ENCODE data around the gene CLCN2.

Gene CLCN2

DNA sequence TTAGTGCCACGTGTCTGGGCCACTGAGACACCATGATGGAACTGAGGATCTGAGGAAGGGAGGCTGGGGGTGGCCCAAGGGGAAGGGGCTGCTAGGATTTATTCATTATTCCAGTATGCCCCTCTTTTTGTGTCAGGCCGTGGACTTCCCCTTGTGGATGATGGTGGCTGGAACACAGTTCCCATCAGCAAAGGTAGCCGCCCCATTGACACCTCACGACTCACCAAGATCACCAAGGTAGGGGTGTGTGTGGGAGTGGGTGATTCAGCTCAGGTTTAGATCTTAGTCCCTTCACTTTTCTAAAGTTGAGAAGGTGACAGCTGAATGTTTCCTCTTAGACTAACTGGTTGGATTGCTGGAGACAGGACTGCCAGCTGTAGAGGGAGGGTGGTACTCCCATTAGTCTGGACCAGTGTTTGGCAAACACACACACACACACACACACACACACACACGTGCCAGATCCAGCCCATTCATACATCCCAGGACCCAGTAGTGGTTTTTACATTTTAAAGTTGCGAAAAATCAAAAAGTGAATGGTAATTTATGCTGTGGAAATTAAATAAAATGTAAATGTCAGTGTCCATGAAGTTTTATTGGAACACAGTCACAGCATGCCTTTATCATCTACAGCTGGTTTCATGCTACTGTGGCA is 35.6 kb downstream of the CLCN2 start:
- no peaks in the 10 kb centered on the region for H3K9me3 ChIP-seq (ENCODE audit: control insufficient read depth, low read depth, low read length)

DNA sequence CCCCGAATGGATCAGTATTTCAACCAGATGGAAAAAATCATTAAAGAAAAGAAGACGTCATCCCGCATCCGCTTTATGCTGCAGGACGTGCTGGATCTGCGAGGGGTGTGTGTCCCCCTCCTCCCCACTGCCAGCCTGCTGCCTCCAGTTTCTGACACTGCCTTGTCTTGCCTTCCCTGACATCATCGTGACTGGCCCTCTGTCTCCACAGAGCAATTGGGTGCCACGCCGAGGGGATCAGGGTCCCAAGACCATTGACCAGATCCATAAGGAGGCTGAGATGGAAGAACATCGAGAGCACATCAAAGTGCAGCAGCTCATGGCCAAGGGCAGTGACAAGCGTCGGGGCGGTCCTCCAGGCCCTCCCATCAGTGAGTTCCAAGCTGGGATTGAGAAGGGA is 36.1 kb downstream of the CLCN2 start:
- Histone ChIP-seq H3K4me3 (ENCODE audit: low read length) (no peak overlapping the region), H3K27me3 (ENCODE audit: control insufficient read depth, insufficient read depth, low read length) (no peaks in the 10 kb centered on the region), H3K36me3 (ENCODE audit: control insufficient read depth, low read depth, low read length) (peaks cover 99% of the 10 kb centered on the region), H3K27ac (ENCODE audit: low read length) (no peak overlapping the region), H3K4me1 (ENCODE audit: control insufficient read depth, low read depth, low read length) (no peaks in the 10 kb centered on the region), H3K9me3 (ENCODE audit: control insufficient read depth, low read depth, low read length) (no peaks in the 10 kb centered on the region), H3K9ac (ENCODE audit: low read length) (no peak overlapping the region)

More for the DNA sequence above, 35.6 kb downstream of the CLCN2 start:
- H3K4me3 ChIP-seq (ENCODE audit: low read length), result no peak overlapping the region
- H3K9ac ChIP-seq (ENCODE audit: low read length), result no peak overlapping the region
- peaks cover 96% of the 10 kb centered on the region for H3K36me3 ChIP-seq (ENCODE audit: control insufficient read depth, low read depth, low read length)
- no peaks in the 10 kb centered on the region for H3K27me3 ChIP-seq (ENCODE audit: control insufficient read depth, insufficient read depth, low read length)
- no peak overlapping the region for H3K27ac ChIP-seq (ENCODE audit: low read length)
- H3K4me1 ChIP-seq (ENCODE audit: control insufficient read depth, low read depth, low read length), result no peaks in the 10 kb centered on the region

DNA sequence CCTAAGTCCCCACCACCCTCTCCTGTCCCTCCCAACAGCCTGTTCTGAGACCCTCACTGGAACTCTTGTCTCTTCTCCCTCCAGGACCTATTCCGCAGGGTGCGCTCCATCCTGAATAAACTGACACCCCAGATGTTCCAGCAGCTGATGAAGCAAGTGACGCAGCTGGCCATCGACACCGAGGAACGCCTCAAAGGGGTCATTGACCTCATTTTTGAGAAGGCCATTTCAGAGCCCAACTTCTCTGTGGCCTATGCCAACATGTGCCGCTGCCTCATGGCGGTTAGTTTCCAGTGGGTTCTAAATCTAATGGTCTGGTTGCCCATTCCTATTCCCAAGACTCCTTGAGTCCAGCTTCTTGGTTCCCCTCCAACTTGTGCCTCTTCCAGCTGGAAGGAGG is 37.7 kb downstream of the CLCN2 start:
- H3K9me3 ChIP-seq (ENCODE audit: control insufficient read depth, low read depth, low read length), result no peaks in the 10 kb centered on the region
- peaks cover 97% of the 10 kb centered on the region for H3K36me3 ChIP-seq (ENCODE audit: control insufficient read depth, low read depth, low read length)
- H3K9ac ChIP-seq (ENCODE audit: low read length), result no peak overlapping the region
- no peak overlapping the region for H3K27ac ChIP-seq (ENCODE audit: low read length)
- no peaks in the 10 kb centered on the region for H3K4me1 ChIP-seq (ENCODE audit: control insufficient read depth, low read depth, low read length)
- no peaks in the 10 kb centered on the region for H3K27me3 ChIP-seq (ENCODE audit: control insufficient read depth, insufficient read depth, low read length)
- no peak overlapping the region for H3K4me3 ChIP-seq (ENCODE audit: low read length)

DNA sequence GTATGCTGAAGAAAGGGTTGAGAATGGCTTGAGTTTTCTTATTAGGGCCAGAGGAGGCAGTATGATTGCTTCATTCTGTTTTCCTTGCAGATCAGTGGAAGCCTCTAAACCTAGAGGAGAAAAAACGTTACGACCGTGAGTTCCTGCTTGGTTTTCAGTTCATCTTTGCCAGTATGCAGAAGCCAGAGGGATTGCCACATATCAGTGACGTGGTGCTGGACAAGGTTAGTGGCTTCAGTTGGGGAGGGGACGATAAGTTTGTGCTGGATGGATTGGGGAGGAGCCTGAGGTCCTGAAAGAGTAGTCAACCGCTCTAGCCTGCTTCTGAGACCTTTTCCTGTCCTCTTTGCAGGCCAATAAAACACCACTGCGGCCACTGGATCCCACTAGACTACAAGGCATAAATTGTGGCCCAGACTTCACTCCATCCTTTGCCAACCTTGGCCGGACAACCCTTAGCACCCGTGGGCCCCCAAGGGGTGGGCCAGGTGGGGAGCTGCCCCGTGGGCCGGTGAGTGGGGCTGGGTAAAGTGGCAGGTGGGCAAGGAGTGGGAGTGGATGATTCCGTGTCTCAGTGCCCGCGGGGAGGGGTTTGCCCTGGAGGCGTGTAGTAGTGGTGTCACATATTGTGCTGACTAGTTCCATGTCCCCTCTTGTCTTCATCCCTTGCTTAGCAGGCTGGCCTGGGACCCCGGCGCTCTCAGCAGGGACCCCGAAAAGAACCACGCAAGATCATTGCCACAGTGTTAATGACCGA is 38.5 kb downstream of the CLCN2 start:
- no peaks in the 10 kb centered on the region for H3K9me3 ChIP-seq (ENCODE audit: control insufficient read depth, low read depth, low read length)
- no peak overlapping the region for H3K27ac ChIP-seq (ENCODE audit: low read length)
- H3K4me1 ChIP-seq (ENCODE audit: control insufficient read depth, low read depth, low read length), result no peaks in the 10 kb centered on the region
- H3K4me3 ChIP-seq (ENCODE audit: low read length), result no peak overlapping the region
- H3K9ac ChIP-seq (ENCODE audit: low read length), result no peak overlapping the region
- H3K27me3 ChIP-seq (ENCODE audit: control insufficient read depth, insufficient read depth, low read length), result no peaks in the 10 kb centered on the region
- peaks cover 93% of the 10 kb centered on the region for H3K36me3 ChIP-seq (ENCODE audit: control insufficient read depth, low read depth, low read length)

DNA sequence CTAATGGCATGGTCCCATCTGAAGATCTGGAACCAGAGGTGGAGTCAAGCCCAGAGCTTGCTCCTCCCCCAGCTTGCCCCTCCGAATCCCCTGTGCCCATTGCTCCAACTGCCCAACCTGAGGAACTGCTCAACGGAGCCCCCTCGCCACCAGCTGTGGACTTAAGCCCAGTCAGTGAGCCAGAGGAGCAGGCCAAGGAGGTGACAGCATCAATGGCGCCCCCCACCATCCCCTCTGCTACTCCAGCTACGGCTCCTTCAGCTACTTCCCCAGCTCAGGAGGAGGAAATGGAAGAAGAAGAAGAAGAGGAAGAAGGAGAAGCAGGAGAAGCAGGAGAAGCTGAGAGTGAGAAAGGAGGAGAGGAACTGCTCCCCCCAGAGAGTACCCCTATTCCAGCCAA is 39.7 kb downstream of the CLCN2 start:
- Histone ChIP-seq H3K4me1 (ENCODE audit: control insufficient read depth, low read depth, low read length) (no peaks in the 10 kb centered on the region), H3K27ac (ENCODE audit: low read length) (no peak overlapping the region), H3K36me3 (ENCODE audit: control insufficient read depth, low read depth, low read length) (peaks cover 92% of the 10 kb centered on the region), H3K9ac (ENCODE audit: low read length) (no peak overlapping the region), H3K4me3 (ENCODE audit: low read length) (no peak overlapping the region), H3K27me3 (ENCODE audit: control insufficient read depth, insufficient read depth, low read length) (no peaks in the 10 kb centered on the region), H3K9me3 (ENCODE audit: control insufficient read depth, low read depth, low read length) (no peaks in the 10 kb centered on the region)

DNA sequence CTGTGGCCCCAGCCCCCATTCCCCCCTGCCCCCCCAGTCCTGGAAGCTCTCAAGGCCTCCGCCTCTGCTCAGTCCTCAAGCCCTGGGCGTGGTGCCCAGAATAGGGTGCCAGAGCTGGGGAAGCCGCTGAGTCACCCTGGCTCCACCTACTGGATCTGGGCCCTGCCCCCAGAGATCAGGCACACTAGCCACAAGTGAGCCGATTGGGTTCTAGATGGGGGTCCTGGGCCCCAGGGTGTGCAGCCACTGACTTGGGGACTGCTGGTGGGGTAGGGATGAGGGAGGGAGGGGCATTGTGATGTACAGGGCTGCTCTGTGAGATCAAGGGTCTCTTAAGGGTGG is 41.3 kb downstream of the CLCN2 start:
- no peaks in the 10 kb centered on the region for H3K27me3 ChIP-seq (ENCODE audit: control insufficient read depth, insufficient read depth, low read length)
- no peak overlapping the region for H3K27ac ChIP-seq (ENCODE audit: low read length)
- H3K4me3 ChIP-seq (ENCODE audit: low read length), result no peak overlapping the region
- no peak overlapping the region for H3K9ac ChIP-seq (ENCODE audit: low read length)
- H3K4me1 ChIP-seq (ENCODE audit: control insufficient read depth, low read depth, low read length), result peaks cover 3% of the 10 kb centered on the region
- no peaks in the 10 kb centered on the region for H3K9me3 ChIP-seq (ENCODE audit: control insufficient read depth, low read depth, low read length)
- peaks cover 79% of the 10 kb centered on the region for H3K36me3 ChIP-seq (ENCODE audit: control insufficient read depth, low read depth, low read length)

DNA sequence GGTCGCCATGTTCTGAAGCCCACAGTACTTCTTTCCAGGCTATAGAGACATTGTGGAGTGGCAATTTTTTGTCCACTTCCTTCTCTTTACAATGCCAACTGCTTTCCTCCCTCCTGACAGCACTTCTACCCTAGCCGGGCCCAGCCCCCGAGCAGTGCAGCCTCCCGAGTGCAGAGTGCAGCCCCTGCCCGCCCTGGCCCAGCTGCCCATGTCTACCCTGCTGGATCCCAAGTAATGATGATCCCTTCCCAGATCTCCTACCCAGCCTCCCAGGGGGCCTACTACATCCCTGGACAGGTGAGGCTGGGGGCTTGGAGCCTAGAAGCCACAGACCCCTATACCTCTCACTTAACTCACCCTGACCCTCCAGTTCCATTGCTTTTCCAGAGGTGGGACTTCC is 44.2 kb downstream of the CLCN2 start:
- H3K9ac ChIP-seq (ENCODE audit: low read length), result no peak overlapping the region
- H3K4me1 ChIP-seq (ENCODE audit: control insufficient read depth, low read depth, low read length), result peaks cover 3% of the 10 kb centered on the region
- no peak overlapping the region for H3K27ac ChIP-seq (ENCODE audit: low read length)
- peaks cover 50% of the 10 kb centered on the region for H3K36me3 ChIP-seq (ENCODE audit: control insufficient read depth, low read depth, low read length)
- no peaks in the 10 kb centered on the region for H3K27me3 ChIP-seq (ENCODE audit: control insufficient read depth, insufficient read depth, low read length)
- no peaks in the 10 kb centered on the region for H3K9me3 ChIP-seq (ENCODE audit: control insufficient read depth, low read depth, low read length)
- no peak overlapping the region for H3K4me3 ChIP-seq (ENCODE audit: low read length)

DNA sequence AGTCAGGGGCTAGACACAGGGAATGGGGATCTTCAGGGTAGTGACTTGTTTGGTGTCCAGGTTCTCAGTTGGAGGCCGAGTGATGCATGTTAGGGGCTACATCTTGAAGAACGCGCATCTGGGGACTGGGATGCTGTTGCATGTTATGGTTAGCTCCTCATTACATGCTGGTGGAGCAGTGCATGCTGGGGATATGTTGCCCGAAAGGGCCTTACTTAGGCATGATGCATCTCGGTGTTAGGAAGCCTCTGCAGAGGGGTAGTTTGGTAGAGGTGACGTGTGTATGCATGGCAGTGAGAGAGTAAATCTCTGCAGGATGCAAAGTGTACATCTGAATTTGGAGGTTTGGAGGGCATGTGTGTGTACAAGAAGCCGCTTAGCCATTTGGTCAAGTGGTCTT is 44.6 kb downstream of the CLCN2 start:
- no peaks in the 10 kb centered on the region for H3K9me3 ChIP-seq (ENCODE audit: control insufficient read depth, low read depth, low read length)
- no peak overlapping the region for H3K27ac ChIP-seq (ENCODE audit: low read length)
- H3K9ac ChIP-seq (ENCODE audit: low read length), result no peak overlapping the region
- peaks cover 46% of the 10 kb centered on the region for H3K36me3 ChIP-seq (ENCODE audit: control insufficient read depth, low read depth, low read length)
- peak overlapping the region; percentile 92 for H3K4me3 ChIP-seq (ENCODE audit: low read length)
- peaks cover 3% of the 10 kb centered on the region for H3K4me1 ChIP-seq (ENCODE audit: control insufficient read depth, low read depth, low read length)
- H3K27me3 ChIP-seq (ENCODE audit: control insufficient read depth, insufficient read depth, low read length), result no peaks in the 10 kb centered on the region

DNA sequence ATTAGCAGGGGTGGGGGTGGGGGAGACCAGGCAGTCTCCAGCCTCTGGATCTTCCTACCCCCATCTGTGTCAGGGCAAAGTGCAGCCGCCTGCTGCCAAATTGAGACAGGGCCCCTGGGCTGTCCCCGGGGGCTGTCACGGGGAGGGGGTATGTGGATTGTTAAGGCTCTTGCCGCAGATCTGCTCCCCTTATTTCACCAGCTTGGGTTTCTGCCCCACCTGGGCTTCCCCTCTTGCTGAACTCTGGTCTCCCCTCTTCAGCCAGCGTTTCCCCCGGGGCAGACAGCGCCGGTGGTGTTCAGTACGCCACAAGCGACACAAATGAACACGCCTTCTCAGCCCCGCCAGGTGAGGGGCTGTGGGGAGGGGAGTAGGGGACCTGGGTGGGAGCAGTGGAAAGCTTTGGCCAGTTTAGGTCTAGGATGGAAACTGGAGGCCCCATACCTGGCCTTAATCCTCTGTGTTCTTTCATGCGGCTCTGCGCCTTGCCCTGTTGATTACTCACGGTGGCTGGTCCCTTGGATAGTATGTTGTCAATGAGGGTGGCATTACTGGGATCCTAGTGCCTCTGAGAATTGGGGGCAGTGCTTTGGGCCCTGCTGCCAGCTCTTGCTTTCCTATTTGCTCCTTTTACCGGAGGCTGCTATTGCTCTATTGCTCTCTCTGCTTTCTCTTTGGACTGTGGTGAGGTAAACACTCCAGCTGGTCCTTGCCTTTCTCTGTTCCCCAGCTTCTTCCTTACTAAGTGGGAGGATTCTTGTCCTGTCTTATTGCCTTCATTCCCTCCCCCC is 45.3 kb downstream of the CLCN2 start:
- Histone ChIP-seq H3K4me1 (ENCODE audit: control insufficient read depth, low read depth, low read length) (peaks cover 3% of the 10 kb centered on the region), H3K36me3 (ENCODE audit: control insufficient read depth, low read depth, low read length) (peaks cover 39% of the 10 kb centered on the region), H3K4me3 (ENCODE audit: low read length) (peak overlapping the region; percentile 92), H3K27ac (ENCODE audit: low read length) (no peak overlapping the region), H3K9me3 (ENCODE audit: control insufficient read depth, low read depth, low read length) (no peaks in the 10 kb centered on the region), H3K9ac (ENCODE audit: low read length) (peak overlapping the region; percentile 91), H3K27me3 (ENCODE audit: control insufficient read depth, insufficient read depth, low read length) (no peaks in the 10 kb centered on the region)

DNA sequence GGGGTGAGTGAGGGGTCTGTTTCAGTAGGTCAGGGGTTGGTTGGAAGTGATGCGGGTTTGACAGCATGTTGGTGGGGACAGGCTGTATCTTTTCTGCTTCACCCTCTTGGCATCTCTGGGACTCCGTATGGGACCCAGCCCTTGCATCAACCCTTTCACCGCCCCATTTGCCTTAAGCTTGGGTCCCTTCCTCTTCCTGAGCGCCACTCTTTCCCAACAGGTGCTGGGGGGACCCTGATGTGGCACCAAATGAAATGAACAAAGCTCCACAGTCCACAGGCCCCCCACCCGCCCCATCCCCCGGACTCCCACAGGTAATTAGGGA is 45.9 kb downstream of the CLCN2 start:
- Histone ChIP-seq H3K27me3 (ENCODE audit: control insufficient read depth, insufficient read depth, low read length) (no peaks in the 10 kb centered on the region), H3K36me3 (ENCODE audit: control insufficient read depth, low read depth, low read length) (peaks cover 33% of the 10 kb centered on the region), H3K27ac (ENCODE audit: low read length) (no peak overlapping the region), H3K9ac (ENCODE audit: low read length) (peak overlapping the region; percentile 91), H3K4me1 (ENCODE audit: control insufficient read depth, low read depth, low read length) (peaks cover 3% of the 10 kb centered on the region), H3K4me3 (ENCODE audit: low read length) (peak overlapping the region; percentile 92), H3K9me3 (ENCODE audit: control insufficient read depth, low read depth, low read length) (no peaks in the 10 kb centered on the region)

DNA sequence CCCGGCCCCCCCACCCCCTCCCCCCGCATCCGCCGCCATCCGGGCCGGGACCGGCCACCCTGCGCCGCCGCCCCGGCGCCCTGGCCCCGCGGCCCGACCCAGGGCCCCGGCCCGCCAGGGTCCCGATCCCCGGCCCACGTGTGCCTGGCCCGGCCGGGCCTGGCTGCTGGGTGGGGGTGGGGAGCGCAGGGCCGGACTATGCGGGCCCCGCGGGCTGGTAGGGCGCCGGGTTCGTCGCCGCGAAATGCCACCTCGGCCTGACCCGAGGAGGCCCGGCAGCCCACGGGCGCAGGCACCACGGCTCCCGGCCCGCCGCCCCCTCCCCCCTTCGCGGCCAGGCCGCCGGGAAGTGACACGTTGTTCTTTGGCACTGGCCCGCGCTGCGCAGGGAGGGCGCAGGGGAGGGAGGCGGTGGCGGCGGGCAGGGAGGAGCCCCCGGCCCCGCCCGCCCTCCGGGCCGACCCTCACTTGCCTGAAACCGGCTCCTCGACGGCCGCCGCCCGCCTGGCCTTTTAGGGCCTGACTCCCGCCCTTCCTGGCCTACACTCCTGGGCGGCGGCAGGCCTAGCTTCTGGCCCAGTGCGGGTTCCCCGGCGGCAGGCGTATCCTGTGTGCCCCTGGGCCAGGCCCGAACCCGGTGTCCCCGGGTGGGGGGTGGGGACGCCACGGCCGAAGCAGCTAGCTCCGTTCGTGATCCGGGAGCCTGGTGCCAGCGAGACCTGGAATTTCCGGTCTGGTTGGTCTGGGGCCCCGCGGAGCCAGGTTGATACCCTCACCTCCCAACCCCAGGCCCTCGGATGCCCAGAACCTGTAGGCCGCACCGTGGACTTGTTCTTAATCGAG is 46.5 kb downstream of the CLCN2 start:
- no peak overlapping the region for H3K27ac ChIP-seq (ENCODE audit: low read length)
- peaks cover 29% of the 10 kb centered on the region for H3K36me3 ChIP-seq (ENCODE audit: control insufficient read depth, low read depth, low read length)
- peaks cover 3% of the 10 kb centered on the region for H3K4me1 ChIP-seq (ENCODE audit: control insufficient read depth, low read depth, low read length)
- H3K4me3 ChIP-seq (ENCODE audit: low read length), result peak overlapping the region; percentile 92
- H3K9ac ChIP-seq (ENCODE audit: low read length), result peak overlapping the region; percentile 91
- no peaks in the 10 kb centered on the region for H3K27me3 ChIP-seq (ENCODE audit: control insufficient read depth, insufficient read depth, low read length)
- no peaks in the 10 kb centered on the region for H3K9me3 ChIP-seq (ENCODE audit: control insufficient read depth, low read depth, low read length)

All from iPS-18a (cell line).